K562 (cell line): ENCODE measurements around the gene PCDHGB1. TPM values are rescaled to one million over a fixed set of nuclear protein-coding genes. Genes with fewer than 3 reads are reported as not detected.
A peak's percentile ranks its signal among the peaks of the same experiment; 100 is the strongest.

Source experiments
- ATAC-seq: fragments of 200-7000 bp; cut with Tn5 transposase; 3 replicates; pipeline ENCODE4 v1.9.1; 2020; ENCODE audit warnings: moderate library complexity
- BruUV-seq: library from RNA; stranded (reverse); fragments of 400-500 nt; replicated peaks from 2 replicates; lab custom pipeline; 2021; lab: Mats Ljungman, UMichigan
- CTCF ChIA-PET: fragments of 300-600 bp; formaldehyde crosslinking; extraction: SDS; loops from one replicate; lab custom pipeline; 2021; ENCODE audit warnings: low intra/inter-chr PET ratio; lab: Yijun Ruan, JAX
- POLR2A ChIA-PET: fragments of 300-600, 350-650 bp; sonication (Branson Sonifier 250); formaldehyde crosslinking; extraction: SDS; loops from one replicate; lab custom pipeline; 2021; ENCODE audit warnings: antibody characterized with exemption, inconsistent platforms; lab: Yijun Ruan, JAX
- DNase-seq, 4 experiments: peaks; one replicate each; pipeline versions ENCODE4 v3.0.0 to v3.0.0-alpha.2; 2011 to 2018; ENCODE audit warnings: low spot score in 3 of 4, mixed read lengths in 3 of 4; ENCODE audit errors: extremely low read depth in 1 of 4
- FAIRE-seq: peaks from 2 replicates; lab custom pipeline; 2011; peaks lifted over from hg19 to GRCh38; lab: Jason Lieb, UNC
- H2AFZ ChIP-seq: 2 replicates; pipeline ENCODE4 v1.6.0; 2011; ENCODE audit warnings: low read depth, low read length, control low read depth, inconsistent platforms
- H3K27ac ChIP-seq: fragments of 200-600 bp; 3 replicates; pipeline ENCODE4 v1.8.0; 2011; ENCODE audit warnings: low read depth, mild to moderate bottlenecking, control low read depth, inconsistent platforms, low read length, moderate library complexity, mixed read lengths; ENCODE audit errors: extremely low read depth
- H3K27me3 ChIP-seq, 2 experiments: fragments of 300-600 bp in 1 of 2; 2 replicates in 1 of 2; 3 replicates in 1 of 2; pipeline versions ENCODE4 v1.6.0 to v1.8.0; 2011; ENCODE audit warnings: inconsistent platforms in 2 of 2, low read length in 2 of 2, mild to moderate bottlenecking in 1 of 2, mixed read lengths in 1 of 2, moderate library complexity in 1 of 2; ENCODE audit not compliant: control insufficient read depth in 2 of 2, insufficient read depth in 2 of 2
- H3K36me3 ChIP-seq: fragments of 300-600 bp; 3 replicates; pipeline ENCODE4 v1.8.0; 2011; ENCODE audit warnings: mild to moderate bottlenecking, low read length, inconsistent platforms; ENCODE audit not compliant: control insufficient read depth, insufficient read depth
- H3K4me1 ChIP-seq, 2 experiments: fragments of 200-600 bp in 1 of 2; replicated peaks in 1 of 2; 2 replicates in 1 of 2; 3 replicates in 1 of 2; pipeline versions ENCODE4 v1.5.1 to v1.8.0; 2011; ENCODE audit warnings: inconsistent platforms in 2 of 2, low read length in 2 of 2, mild to moderate bottlenecking in 1 of 2, mixed read lengths in 1 of 2, moderate library complexity in 1 of 2; ENCODE audit not compliant: control insufficient read depth in 2 of 2, insufficient read depth in 2 of 2
- H3K4me2 ChIP-seq: 2 replicates; pipeline ENCODE4 v1.6.1; 2011; ENCODE audit warnings: low read length, control low read depth, inconsistent platforms, mixed read lengths; ENCODE audit not compliant: insufficient read depth
- H3K4me3 ChIP-seq: fragments of 200-600 bp; sonication (generic), shearing (Covaris generic); 2 replicates; pipeline ENCODE4 v1.5.1; 2016; ENCODE audit warnings: control low read depth, inconsistent platforms
- H3K79me2 ChIP-seq: fragments of 200-600 bp; 3 replicates; pipeline ENCODE4 v1.8.0; 2011; ENCODE audit warnings: low read length, inconsistent platforms; ENCODE audit not compliant: control insufficient read depth, insufficient read depth
- H3K9ac ChIP-seq, 2 experiments: 2 replicates each; pipeline versions ENCODE4 v1.6.0 to v1.6.1; 2011; ENCODE audit warnings: low read depth in 2 of 2, low read length in 2 of 2, control low read depth in 1 of 2, inconsistent platforms in 1 of 2, mild to moderate bottlenecking in 1 of 2, mixed read lengths in 1 of 2; ENCODE audit not compliant: insufficient read depth in 1 of 2
- H3K9me1 ChIP-seq: one replicate; pipeline ENCODE4 v1.6.0; 2011; ENCODE audit warnings: inconsistent platforms, mild to moderate bottlenecking, low read length, moderate library complexity; ENCODE audit not compliant: control insufficient read depth, insufficient read depth
- H3K9me3 ChIP-seq: replicated peaks from 2 replicates; pipeline ENCODE4 v1.5.1; 2011; ENCODE audit warnings: low read depth, low read length, inconsistent platforms; ENCODE audit not compliant: control insufficient read depth, insufficient read depth
- H4K20me1 ChIP-seq: replicated peaks from 2 replicates; pipeline ENCODE4 v1.6.1; 2011; ENCODE audit warnings: low read length, inconsistent platforms, mixed read lengths; ENCODE audit not compliant: control insufficient read depth, insufficient read depth
- ATF6 ChIP-seq: sonication (generic); formaldehyde crosslinking; IDR thresholded peaks from 2 replicates; pipeline ENCODE4 v1.4.0; 2020; ENCODE audit warnings: mild to moderate bottlenecking, missing genetic modification reagents
- CBX1 ChIP-seq: sonication (generic); IDR thresholded peaks from 2 replicates; pipeline ENCODE4 v1.6.1; 2016; ENCODE audit warnings: antibody characterized with exemption, low read depth, mild to moderate bottlenecking
- CEBPB ChIP-seq: fragments of 450-650 bp; IDR thresholded peaks from 2 replicates; pipeline ENCODE4 v1.6.1; 2016; ENCODE audit warnings: missing genetic modification characterization, missing compliant biosample characterization
- CEBPG ChIP-seq, 3 experiments: fragments of 200-800 bp in 1 of 3; sonication (Bioruptor generic) in 1 of 3; sonication (generic) in 1 of 3; formaldehyde crosslinking in 1 of 3; IDR thresholded peaks in 2 of 3; conservative IDR thresholded peaks in 1 of 3; 2 replicates each; pipeline versions ENCODE4 v1.6.1 to v1.8.0; 2016 to 2022; ENCODE audit warnings: missing compliant biosample characterization in 2 of 3, missing genetic modification characterization in 2 of 3, mild to moderate bottlenecking in 1 of 3, missing genetic modification reagents in 1 of 3
- CGGBP1 ChIP-seq: fragments of 250-450 bp; sonication (Bioruptor Pico); IDR thresholded peaks from 2 replicates; pipeline ENCODE4 v1.9.0; 2021; ENCODE audit warnings: mild to moderate bottlenecking
- HMGXB4 ChIP-seq: sonication (generic); formaldehyde crosslinking; IDR thresholded peaks from 2 replicates; pipeline ENCODE4 v1.8.1; 2023; ENCODE audit warnings: mild to moderate bottlenecking, missing genetic modification reagents
- ZNF165 ChIP-seq: fragments of 250-450 bp; sonication (Bioruptor Pico); IDR thresholded peaks from 2 replicates; pipeline ENCODE4 v1.4.0; 2020; ENCODE audit warnings: borderline replicate concordance
- ZNF583 ChIP-seq: fragments of 250-450 bp; sonication (Bioruptor Pico); IDR thresholded peaks from 2 replicates; pipeline ENCODE4 v1.4.0; 2020
- WGBS: fragments of 100-300 bp; shearing (Covaris generic); methylation state at CpG from one replicate; pipeline ENCODE4 v1.1.6; 2016; ENCODE audit warnings: low coverage, mixed read lengths; ENCODE audit not compliant: insufficient coverage; ENCODE audit errors: missing lambda C conversion rate; 5-methylcytosine and 5-hydroxymethylcytosine counted together
- in situ Hi-C: fragments of 300-500 bp; cut with MboI; formaldehyde crosslinking; loops from 4 replicates; pipeline ENCODE4 v1.15.0; 2018; ENCODE audit warnings: inconsistent platforms, mixed read lengths
- intact Hi-C: fragments of 100-400 bp; cut with micrococcal nuclease; formaldehyde crosslinking; loops from 2 replicates; pipeline ENCODE4 v1.14.2; 2022
- polyA plus RNA-seq, 8 experiments: library from polyadenylated mRNA; depleted of rRNA in 4 of 8; stranded (reverse) in 5 of 8; unstranded in 3 of 8; fragments of >200 nt; fragmentation: Nextera tagmentation in 2 of 8; fragmentation: Illumina TruSeq in 1 of 8; extraction: Ambion mirVana in 2 of 8; extraction: Trizol in 1 of 8; gene quantifications; 2 replicates each; pipeline versions ENCODE4 v1.2.1 to v1.2.3, GENCODE V29; 2011 to 2014; ENCODE audit warnings: inconsistent platforms in 1 of 8, missing spikeins in 1 of 8
- total RNA-seq, 7 experiments: library from RNA; depleted of rRNA in 6 of 7; stranded (reverse); fragments of >200 nt in 6 of 7; fragmentation: Illumina TruSeq in 2 of 7; extraction: Trizol in 2 of 7; gene quantifications; 2 replicates each; pipeline versions ENCODE4 v1.2.1 to v1.2.3, GENCODE V29; 2011 to 2021; ENCODE audit warnings: low replicate concordance in 1 of 7

PCDHGB1 gene
- total and polyA plus RNA-seq, 9 of the 15 experiments (the other 6 are each of a cell fraction or from before 2014, with no cell fraction given), result 0.06 to 0.20 (median 0.07) TPM; not detected in 2

- Histone ChIP-seq H3K27ac (no peak overlapping the region), H3K9me1 (no peaks in the 10 kb centered on the region), H3K27me3 (peaks cover 3 to 33% of the 10 kb centered on the region in 2 experiments; a peak in 3 of 5 replicates), H3K36me3 (no peaks in the 10 kb centered on the region), H3K9ac (no peak overlapping the region), H4K20me1 (no peaks in the 10 kb centered on the region), H3K4me1 (peaks cover 0 to 10% of the 10 kb centered on the region in 2 experiments; a peak in 1 of 5 replicates), H3K79me2 (no peaks in the 10 kb centered on the region), H3K9me3 (no peaks in the 10 kb centered on the region), H2AFZ (no peak overlapping the region), H3K4me3 (no peak overlapping the region), H3K4me2 (no peak overlapping the region)
- in situ Hi-C loops, result no loop called here
- DNase-seq (no peak), ATAC-seq (no peak), FAIRE-seq (no peak)
- TF ChIP-seq ATF6 (CRISPR knock-in tag), result no peak
- peak; percentile 87 for TF ChIP-seq CEBPB (tag)
- no peak for TF ChIP-seq ZNF165 (CRISPR knock-in tag)
- no peak for TF ChIP-seq CGGBP1 (CRISPR knock-in tag)
- no peak for TF ChIP-seq ZNF583 (CRISPR knock-in tag)
- no peak for TF ChIP-seq CEBPG (CRISPR knock-in tag; IDR thresholded peaks at IDR 0.05)
- peak; percentile 35 to 94; a peak in 3 of 4 replicates for TF ChIP-seq CEBPG (tag; conservative IDR thresholded peaks at IDR 0.05 in 1 of 2, IDR thresholded peaks at IDR 0.05 in 1 of 2)
- TF ChIP-seq CBX1, result no peak
- TF ChIP-seq HMGXB4 (CRISPR knock-in tag), result no peak
- 2% methylated on average over 10 of the region's 10 CpGs for WGBS
- ChIA-PET CTCF (no interaction called here), POLR2A (no interaction called here)
- BruUV-seq, result no TSS peak
- intact Hi-C loops, result no loop called here
Measured at GRCh38 chr5:141388661-141389060, 38.8 kb downstream of the PCDHGB1 start.
